H1 (cell line): Measurements from ENCODE around the gene VAT1L.
"Not testable (repeated sequence)": the region's sequence is repeated elsewhere in the genome, so short reads cannot be mapped to it uniquely, and the experiment has no call there.

Experiments
- ATF2 ChIP-seq: IDR thresholded peaks from 2 replicates; pipeline ENCODE4 v1.6.1; 2012; ENCODE audit warnings: low read length, inconsistent platforms
- BRCA1 ChIP-seq: IDR thresholded peaks from 2 replicates; pipeline ENCODE4 v1.6.1; 2012; ENCODE audit warnings: low read depth, low read length, improper control_type of control experiment
- CTCF ChIP-seq, 3 experiments: IDR thresholded peaks; 1 replicate in 2 of 3; 2 replicates in 1 of 3; pipeline versions ENCODE4 v1.5.1 to v1.6.1; 2011; ENCODE audit warnings: low read length in 3 of 3, mild to moderate bottlenecking in 3 of 3, inconsistent platforms in 2 of 3, low read depth in 1 of 3, moderate library complexity in 1 of 3; ENCODE audit not compliant: insufficient read depth in 1 of 3; ENCODE audit errors: control extremely low read depth in 1 of 3
- EGR1 ChIP-seq: IDR thresholded peaks from 2 replicates; pipeline ENCODE4 v1.6.1; 2011; ENCODE audit warnings: low read depth, low read length, borderline replicate concordance
- GABPA ChIP-seq: IDR thresholded peaks from 2 replicates; pipeline ENCODE4 v1.6.1; 2011; ENCODE audit warnings: mild to moderate bottlenecking, low read length, moderate library complexity, borderline replicate concordance; ENCODE audit not compliant: insufficient read depth
- HDAC6 ChIP-seq: IDR thresholded peaks from one replicate; pipeline ENCODE4 v1.7.1; 2012; ENCODE audit warnings: low read depth, mild to moderate bottlenecking, inconsistent platforms, low read length, moderate library complexity
- KDM1A ChIP-seq: fragments of 200-600, 300-600 bp; sonication (generic); IDR thresholded peaks from 2 replicates; pipeline ENCODE4 v1.7.1; 2016; ENCODE audit warnings: mild to moderate bottlenecking, low read length, borderline replicate concordance
- POLR2A ChIP-seq, 2 experiments: IDR thresholded peaks; 1 replicate in 1 of 2; 2 replicates in 1 of 2; pipeline ENCODE4 v1.6.1; 2011; ENCODE audit warnings: low read depth in 2 of 2, low read length in 2 of 2, mild to moderate bottlenecking in 2 of 2; ENCODE audit errors: control extremely low read depth in 1 of 2
- SP1 ChIP-seq: IDR thresholded peaks from 2 replicates; pipeline ENCODE4 v1.6.1; 2011; ENCODE audit warnings: low read depth, low read length
- TCF12 ChIP-seq: IDR thresholded peaks from 2 replicates; pipeline ENCODE4 v1.6.1; 2011; ENCODE audit warnings: low read depth, mild to moderate bottlenecking, low read length

GRCh38 chr16:77947590-77947989 is 159.2 kb downstream of the VAT1L start:
- TF ChIP-seq CTCF (IDR thresholded peaks at IDR 0.05; ENCODE audit: control extremely low read depth in 1 of 3, insufficient read depth in 1 of 3, low read depth in 1 of 3, low read length in 3 of 3); POLR2A (IDR thresholded peaks at IDR 0.05; ENCODE audit: control extremely low read depth in 1 of 2, low read depth in 2 of 2, low read length in 2 of 2); TCF12; SP1; GABPA; KDM1A; EGR1; ATF2; HDAC6; BRCA1: not testable (repeated sequence)
